Glutamatergic neuron (in vitro differentiated cells): ENCODE data around the gene SERINC2. TPM values are rescaled to one million over a fixed set of nuclear protein-coding genes. Genes with fewer than 3 reads are reported as not detected.

ENCODE experiments used
- DNase-seq: peaks from one replicate; pipeline ENCODE4 v3.0.0; 2022
- H3K27ac Mint-ChIP-seq: one replicate; pipeline ENCODE4 v1.8.0; 2020; ENCODE audit warnings: mild to moderate bottlenecking, mixed read lengths, inconsistent platforms; ENCODE audit not compliant: unreplicated experiment
- H3K27me3 Mint-ChIP-seq: one replicate; pipeline ENCODE4 v1.8.0; 2020; ENCODE audit warnings: mild to moderate bottlenecking, moderate library complexity, mixed read lengths, inconsistent platforms; ENCODE audit not compliant: unreplicated experiment
- H3K36me3 Mint-ChIP-seq: one replicate; pipeline ENCODE4 v1.8.0; 2020; ENCODE audit warnings: mild to moderate bottlenecking, mixed read lengths, inconsistent platforms; ENCODE audit not compliant: unreplicated experiment
- H3K4me1 Mint-ChIP-seq: one replicate; pipeline ENCODE4 v1.8.0; 2020; ENCODE audit warnings: mild to moderate bottlenecking, low read depth, mixed read lengths, inconsistent platforms; ENCODE audit not compliant: unreplicated experiment
- H3K4me3 Mint-ChIP-seq: one replicate; pipeline ENCODE4 v1.8.0; 2020; ENCODE audit warnings: mild to moderate bottlenecking, mixed read lengths, inconsistent platforms; ENCODE audit not compliant: unreplicated experiment
- H3K9me3 Mint-ChIP-seq: one replicate; pipeline ENCODE4 v1.8.0; 2020; ENCODE audit warnings: mild to moderate bottlenecking, moderate library complexity, mixed read lengths, inconsistent platforms; ENCODE audit not compliant: unreplicated experiment
- CTCF ChIP-seq: fragments of 200-600 bp; sonication (generic); IDR thresholded peaks from one replicate; pipeline ENCODE4 v1.5.0; 2021; ENCODE audit not compliant: partially characterized antibody, unreplicated experiment
- total RNA-seq: library from RNA; stranded (reverse); fragmentation: NEBNext Ultra II Directional; extraction: Animal tissue kit (Norgen Biotek cat#: 25700); gene quantifications from one replicate; pipeline ENCODE4 v1.2.1, GENCODE V29; 2021; ENCODE audit not compliant: unreplicated experiment

Gene SERINC2
- total RNA-seq, 1 donor from 2014 or later, result 36.4 TPM

GRCh38 chr1:31425301-31426081, 12.5 kb downstream of the SERINC2 start:
- TF ChIP-seq CTCF, result no peak
- no peak overlapping the region for H3K27ac Mint-ChIP-seq
- H3K9me3 Mint-ChIP-seq, result peaks cover 3% of the 10 kb centered on the region
- no peaks in the 10 kb centered on the region for H3K36me3 Mint-ChIP-seq
- peaks cover 4% of the 10 kb centered on the region for H3K27me3 Mint-ChIP-seq
- DNase-seq, result no peak
- H3K4me1 Mint-ChIP-seq, result peaks cover 14% of the 10 kb centered on the region
- H3K4me3 Mint-ChIP-seq, result no peak overlapping the region

- H3K27me3 Mint-ChIP-seq, result peaks cover 4% of the 10 kb centered on the region
- no peak for DNase-seq
- H3K9me3 Mint-ChIP-seq, result peaks cover 5% of the 10 kb centered on the region
- TF ChIP-seq CTCF, result no peak
- peaks cover 4% of the 10 kb centered on the region for H3K36me3 Mint-ChIP-seq
- peaks cover 13% of the 10 kb centered on the region for H3K4me1 Mint-ChIP-seq
- no peak overlapping the region for H3K4me3 Mint-ChIP-seq
- no peak overlapping the region for H3K27ac Mint-ChIP-seq
These were observed 13.4 kb downstream of the SERINC2 start for GRCh38 chr1:31426249-31426922.

- TF ChIP-seq CTCF, result no peak
- Mint-ChIP-seq H3K27ac (no peak overlapping the region), H3K36me3 (peaks cover 4% of the 10 kb centered on the region), H3K27me3 (peaks cover 4% of the 10 kb centered on the region), H3K4me3 (no peak overlapping the region), H3K9me3 (peaks cover 5% of the 10 kb centered on the region), H3K4me1 (peaks cover 11% of the 10 kb centered on the region)
- DNase-seq, result no peak
These were observed 14.3 kb downstream of the SERINC2 start for GRCh38 chr1:31427322-31427721.

- Mint-ChIP-seq H3K27ac (no peak overlapping the region), H3K9me3 (peaks cover 5% of the 10 kb centered on the region), H3K27me3 (peaks cover 4% of the 10 kb centered on the region), H3K4me3 (no peak overlapping the region), H3K4me1 (peaks cover 7% of the 10 kb centered on the region), H3K36me3 (peaks cover 9% of the 10 kb centered on the region)
- TF ChIP-seq CTCF, result no peak
- DNase-seq, result no peak
These were observed 15.6 kb downstream of the SERINC2 start for GRCh38 chr1:31428436-31429221.
